Hepatocyte (in vitro differentiated cells): ENCODE measurements around the gene RASGRP3. TPM values are rescaled to one million over a fixed set of nuclear protein-coding genes. Genes with fewer than 3 reads are reported as not detected.
"Not testable (repeated sequence)": the region's sequence is repeated elsewhere in the genome, so short reads cannot be mapped to it uniquely, and the experiment has no call there.

Source experiments
- DNase-seq: peaks from one replicate; pipeline ENCODE4 v3.0.0-alpha.2; 2016; ENCODE audit warnings: low spot score
- H2AFZ ChIP-seq: fragments of 200-600 bp; sonication (generic); 2 replicates; pipeline ENCODE4 v1.6.0; 2016; ENCODE audit warnings: antibody characterized with exemption, mild to moderate bottlenecking
- H3K27ac ChIP-seq: fragments of 200-600 bp; sonication (generic); 2 replicates; pipeline ENCODE4 v1.5.1; 2016; ENCODE audit warnings: mild to moderate bottlenecking
- H3K27me3 ChIP-seq: fragments of 200-600 bp; sonication (generic); 2 replicates; pipeline ENCODE4 v1.6.1; 2016
- H3K36me3 ChIP-seq: fragments of 200-600 bp; sonication (generic); replicated peaks from 2 replicates; pipeline ENCODE4 v1.5.1; 2016; ENCODE audit warnings: low read depth; ENCODE audit not compliant: insufficient read depth
- H3K4me1 ChIP-seq: fragments of 200-600 bp; sonication (generic); 2 replicates; pipeline ENCODE4 v1.5.1; 2016; ENCODE audit warnings: mild to moderate bottlenecking, moderate library complexity; ENCODE audit not compliant: insufficient read depth
- H3K4me2 ChIP-seq: fragments of 200-600 bp; sonication (generic); 2 replicates; pipeline ENCODE4 v1.6.0; 2016
- H3K4me3 ChIP-seq: fragments of 200-600 bp; sonication (generic); 2 replicates; pipeline ENCODE4 v1.5.1; 2016; ENCODE audit warnings: mild to moderate bottlenecking
- H3K79me2 ChIP-seq: fragments of 200-600 bp; sonication (generic); 2 replicates; pipeline ENCODE4 v1.6.0; 2017; ENCODE audit warnings: mild to moderate bottlenecking
- H3K9me2 ChIP-seq: fragments of 200-600 bp; sonication (generic); replicated peaks from 2 replicates; pipeline ENCODE4 v1.6.0; 2017; ENCODE audit warnings: mild to moderate bottlenecking; ENCODE audit not compliant: insufficient read depth
- H3K9me3 ChIP-seq: fragments of 200-600 bp; sonication (generic); 2 replicates; pipeline ENCODE4 v1.5.1; 2016; ENCODE audit warnings: low read depth, mild to moderate bottlenecking
- H4K20me1 ChIP-seq: fragments of 200-600 bp; sonication (generic); 2 replicates; pipeline ENCODE4 v1.6.0; 2016; ENCODE audit warnings: mild to moderate bottlenecking; ENCODE audit not compliant: insufficient read depth, poor library complexity, severe bottlenecking
- CTCF ChIP-seq: fragments of 200-600 bp; sonication (generic); IDR thresholded peaks from 2 replicates; pipeline ENCODE4 v1.5.1; 2016; ENCODE audit warnings: antibody characterized with exemption, mild to moderate bottlenecking; ENCODE audit not compliant: poor library complexity
- EZH2 ChIP-seq: fragments of 200-600 bp; sonication (generic); IDR thresholded peaks from 2 replicates; pipeline ENCODE4 v1.6.1; 2016; ENCODE audit warnings: antibody characterized with exemption, mild to moderate bottlenecking, borderline replicate concordance
- EZH2phosphoT487 ChIP-seq: fragments of 200-600 bp; sonication (generic); IDR thresholded peaks from one replicate; pipeline ENCODE4 v1.6.1; 2018; ENCODE audit warnings: antibody characterized with exemption, mild to moderate bottlenecking, low read depth, moderate library complexity; ENCODE audit not compliant: unreplicated experiment, severe bottlenecking
- WGBS: methylation state at CpG from one replicate; pipeline ENCODE4 v1.1.6; 2016; ENCODE audit warnings: low lambda C conversion rate; ENCODE audit errors: missing lambda C conversion rate; 5-methylcytosine and 5-hydroxymethylcytosine counted together
- polyA plus RNA-seq: library from polyadenylated mRNA; unstranded; fragments of >200 nt; fragmentation: Nextera tagmentation; extraction: Ambion mirVana; gene quantifications from 2 replicates; pipeline ENCODE4 v1.2.1, GENCODE V29; 2016
- total RNA-seq: library from RNA; depleted of rRNA; stranded (reverse); fragments of >200 nt; gene quantifications from 2 replicates; pipeline ENCODE4 v1.2.3, GENCODE V29; 2014

The RASGRP3 gene
- total and polyA plus RNA-seq, 2 experiments from 2014 or later, result 1.7 to 8.6 TPM

DNA sequence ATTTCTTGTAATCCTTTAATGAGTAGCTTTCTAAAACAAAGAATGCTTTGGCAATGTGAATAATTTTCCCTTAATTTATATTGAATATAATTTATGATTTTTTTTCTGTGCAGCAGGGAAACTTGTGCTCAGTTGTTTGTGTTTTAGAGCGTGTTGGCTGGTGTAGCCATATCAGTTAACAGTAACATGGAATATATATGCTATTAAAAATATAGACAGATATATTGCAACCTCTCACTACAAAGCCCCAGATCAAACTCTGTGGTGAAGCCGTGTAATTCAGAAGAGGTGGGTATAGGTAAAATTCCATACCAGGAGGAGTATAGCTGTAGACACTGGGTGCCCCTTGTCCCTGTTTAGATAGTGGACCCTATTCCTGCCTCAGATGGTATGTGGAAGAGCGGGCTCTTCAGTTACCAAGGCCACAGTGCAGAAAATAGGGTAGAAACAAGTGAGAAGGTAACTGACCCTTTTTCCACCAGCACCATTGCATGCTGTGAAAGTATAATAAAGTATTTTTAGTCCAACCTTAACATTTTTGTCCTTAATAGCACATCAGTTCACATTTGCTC, 18.1 kb upstream of the RASGRP3 start:
- Histone ChIP-seq H3K4me1 (peaks cover 6% of the 10 kb centered on the region), H3K79me2 (no peaks in the 10 kb centered on the region), H3K9me3 (no peaks in the 10 kb centered on the region), H2AFZ (no peak overlapping the region), H3K4me2 (no peak overlapping the region), H3K27ac (peak overlapping the region; percentile 61), H3K4me3 (no peak overlapping the region), H3K9me2 (no peaks in the 10 kb centered on the region), H4K20me1 (no peaks in the 10 kb centered on the region), H3K27me3 (no peaks in the 10 kb centered on the region), H3K36me3 (no peaks in the 10 kb centered on the region)
- no peak for TF ChIP-seq EZH2
- TF ChIP-seq CTCF, result no peak
- TF ChIP-seq EZH2phosphoT487, result no peak
- DNase-seq, result no peak
- 90% methylated on average over 3 of the region's 3 CpGs for WGBS

DNA sequence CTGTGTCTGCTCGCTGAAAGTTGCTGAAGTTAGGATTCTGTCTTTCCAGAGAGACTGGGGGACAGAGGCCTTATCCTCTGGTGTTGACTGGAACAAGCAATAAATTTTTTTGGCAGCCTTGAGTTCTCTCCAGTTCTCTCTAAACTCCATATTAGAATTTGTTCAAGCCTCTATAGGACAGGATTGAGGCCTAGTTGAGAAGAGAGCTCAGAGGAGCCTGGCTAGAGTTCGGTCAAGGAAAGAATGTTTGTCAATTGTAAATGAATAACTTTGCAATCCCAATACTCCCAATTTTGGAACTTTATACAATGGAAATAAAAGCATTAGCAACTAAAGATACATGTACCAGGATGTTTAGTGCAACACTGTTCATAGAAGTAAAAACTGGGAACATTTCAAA, 16.7 kb upstream of the RASGRP3 start:
- Histone ChIP-seq H3K9me3 (no peaks in the 10 kb centered on the region), H3K9me2 (no peaks in the 10 kb centered on the region), H3K4me2 (no peak overlapping the region), H3K4me1 (peaks cover 6% of the 10 kb centered on the region), H3K4me3 (no peak overlapping the region), H3K27me3 (no peaks in the 10 kb centered on the region), H3K79me2 (no peaks in the 10 kb centered on the region), H3K27ac (no peak overlapping the region), H2AFZ (no peak overlapping the region), H3K36me3 (no peaks in the 10 kb centered on the region), H4K20me1 (no peaks in the 10 kb centered on the region)
- DNase-seq, result no peak
- 90% methylated on average over 2 of the region's 2 CpGs for WGBS
- TF ChIP-seq EZH2phosphoT487, result no peak
- TF ChIP-seq CTCF, result no peak

DNA sequence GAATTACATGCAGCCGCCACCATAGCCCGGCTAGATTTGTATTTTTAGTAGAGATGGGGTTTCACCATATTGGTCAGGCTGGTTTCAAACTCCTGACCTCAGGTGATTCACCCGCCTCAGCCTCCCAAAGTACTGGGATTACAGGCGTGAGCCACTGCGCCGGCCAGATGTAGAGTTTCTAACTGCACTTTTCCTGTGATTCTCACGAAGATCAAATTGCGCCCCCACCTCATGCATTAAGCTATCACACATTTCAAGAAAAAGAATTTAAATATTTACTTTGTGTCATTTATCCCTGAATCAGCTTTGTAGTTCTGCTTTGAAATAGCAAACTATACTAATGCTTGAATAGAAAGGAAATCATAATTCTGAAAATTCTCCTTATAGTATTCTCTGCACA, 13.9 kb upstream of the RASGRP3 start:
- 86% methylated on average over 8 of the region's 8 CpGs for WGBS
- H3K9me2 ChIP-seq, H3K4me1 ChIP-seq, H3K4me2 ChIP-seq, H3K27ac ChIP-seq, H3K79me2 ChIP-seq, H3K36me3 ChIP-seq, DNase-seq, H3K9me3 ChIP-seq, H3K4me3 ChIP-seq, H3K27me3 ChIP-seq, H2AFZ ChIP-seq, H4K20me1 ChIP-seq: not testable (repeated sequence)

DNA sequence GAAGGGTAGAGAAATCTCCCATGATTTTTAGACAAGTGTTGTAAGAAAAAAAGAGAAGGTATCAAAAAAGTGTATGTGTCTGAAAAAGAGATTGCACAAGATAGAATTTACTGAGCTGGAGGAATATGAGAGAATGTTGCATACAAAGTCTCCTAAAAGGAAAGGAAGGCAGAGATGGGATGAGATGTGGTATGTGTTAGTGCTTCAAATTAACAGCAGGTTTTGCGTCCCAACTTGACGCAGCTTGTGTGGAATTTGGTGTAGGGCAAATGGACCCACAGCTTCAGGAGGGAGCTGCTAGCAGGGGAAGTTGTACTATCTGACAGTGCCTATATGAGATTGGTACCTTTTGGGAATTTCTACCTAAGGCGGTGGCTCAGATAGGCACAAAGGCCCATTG, 9.0 kb upstream of the RASGRP3 start:
- no peaks in the 10 kb centered on the region for H3K9me2 ChIP-seq
- H3K4me2 ChIP-seq, result no peak overlapping the region
- no peak overlapping the region for H3K27ac ChIP-seq
- H3K9me3 ChIP-seq, result no peaks in the 10 kb centered on the region
- H4K20me1 ChIP-seq, result no peaks in the 10 kb centered on the region
- no peaks in the 10 kb centered on the region for H3K79me2 ChIP-seq
- H3K27me3 ChIP-seq, result no peaks in the 10 kb centered on the region
- 88% methylated on average over 3 of the region's 3 CpGs for WGBS
- no peak overlapping the region for H3K4me3 ChIP-seq
- no peaks in the 10 kb centered on the region for H3K4me1 ChIP-seq
- no peaks in the 10 kb centered on the region for H3K36me3 ChIP-seq
- TF ChIP-seq EZH2 (no peak), CTCF (no peak), EZH2phosphoT487 (no peak)
- no peak overlapping the region for H2AFZ ChIP-seq
- DNase-seq, result no peak
